AG09319 (cell line): ENCODE measurements around the gene PLP1.
A peak's percentile ranks its signal among the peaks of the same experiment; 100 is the strongest.

Experiments used
- DNase-seq: peaks from one replicate; pipeline ENCODE4 v3.0.0-alpha.2; 2010; ENCODE audit warnings: low read depth; ENCODE audit errors: extremely low read depth
- CTCF ChIP-seq: IDR thresholded peaks from 2 replicates; pipeline ENCODE4 v1.5.1; 2011; ENCODE audit warnings: low read depth, mild to moderate bottlenecking, inconsistent platforms, low read length, moderate library complexity

Gene PLP1

DNA sequence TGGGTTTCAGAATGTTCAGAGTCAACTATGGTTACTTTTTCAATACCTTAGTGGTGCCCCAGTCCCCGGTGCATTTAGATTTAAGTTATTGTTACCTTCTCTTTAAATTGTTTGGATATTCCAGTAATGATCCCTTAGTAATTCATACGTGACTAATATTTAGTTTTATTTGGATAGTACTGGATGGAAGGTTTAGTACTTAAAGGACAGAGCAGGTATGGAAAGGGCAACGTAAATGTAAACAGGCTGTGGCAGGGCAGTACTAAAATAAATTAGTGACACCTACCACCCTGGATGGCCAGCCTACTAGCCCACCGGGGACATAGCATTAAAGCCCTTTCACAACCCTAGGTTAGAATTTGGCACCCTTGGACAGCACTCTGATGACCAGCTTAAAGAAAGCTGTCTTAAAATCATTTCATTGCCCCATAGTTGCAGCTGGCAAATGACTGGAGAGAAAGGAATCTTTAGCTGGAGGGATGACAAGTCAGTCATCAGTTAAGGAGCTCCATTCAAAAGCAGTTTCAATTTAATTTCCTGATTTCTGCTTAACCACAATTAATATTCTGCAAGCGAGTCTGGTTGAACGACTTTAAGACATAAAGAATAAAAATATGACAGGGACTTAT is 16.4 kb downstream of the PLP1 start:
- TF ChIP-seq CTCF, result no peak
- DNase-seq, result peak; percentile 11

DNA sequence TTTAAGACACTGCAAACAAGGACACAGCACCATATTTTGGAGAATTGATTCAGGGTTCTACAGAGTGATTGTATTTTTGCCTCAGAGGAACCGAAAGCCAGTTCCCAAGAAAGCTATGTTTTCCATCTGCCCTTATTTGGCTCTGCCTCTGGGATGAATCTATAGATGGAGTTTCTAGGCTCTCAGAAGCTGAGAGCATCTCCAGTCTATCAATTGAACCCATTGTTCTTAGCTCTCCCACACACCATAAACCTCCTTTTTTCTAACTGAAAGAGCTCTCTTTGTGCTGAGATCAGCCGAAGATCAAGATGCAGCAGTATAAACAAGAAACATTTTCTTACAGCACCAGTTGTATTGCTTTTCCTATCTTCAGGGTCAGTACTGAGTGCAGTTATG is 16.9 kb downstream of the PLP1 start:
- no peak for TF ChIP-seq CTCF
- no peak for DNase-seq

GRCh38 chrX:103794119-103794518 is 17.5 kb downstream of the PLP1 start:
- DNase-seq, result no peak
- no peak for TF ChIP-seq CTCF

DNA sequence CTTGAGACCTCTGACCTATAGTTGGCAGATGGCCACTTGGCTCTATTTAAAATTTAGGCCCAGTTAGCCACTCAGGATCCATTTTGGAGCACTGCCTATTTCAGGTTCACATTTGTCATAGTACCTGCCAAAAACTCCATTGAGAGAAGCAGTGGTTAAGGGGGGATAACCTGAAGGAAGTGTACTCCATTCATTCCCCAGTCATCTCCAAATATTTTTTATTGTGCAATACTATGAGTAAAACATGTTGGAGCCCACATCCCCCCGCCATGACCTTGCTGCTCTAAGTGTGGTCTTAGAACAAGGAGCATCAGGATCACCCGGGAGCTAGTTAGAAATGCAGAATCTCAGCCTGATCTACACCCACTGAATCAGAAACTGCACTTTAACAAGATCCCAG is 21.1 kb downstream of the PLP1 start:
- no peak for TF ChIP-seq CTCF
- DNase-seq, result no peak

GRCh38 chrX:103800318-103800717 is 23.7 kb downstream of the PLP1 start:
- no peak for TF ChIP-seq CTCF
- DNase-seq, result no peak

DNA sequence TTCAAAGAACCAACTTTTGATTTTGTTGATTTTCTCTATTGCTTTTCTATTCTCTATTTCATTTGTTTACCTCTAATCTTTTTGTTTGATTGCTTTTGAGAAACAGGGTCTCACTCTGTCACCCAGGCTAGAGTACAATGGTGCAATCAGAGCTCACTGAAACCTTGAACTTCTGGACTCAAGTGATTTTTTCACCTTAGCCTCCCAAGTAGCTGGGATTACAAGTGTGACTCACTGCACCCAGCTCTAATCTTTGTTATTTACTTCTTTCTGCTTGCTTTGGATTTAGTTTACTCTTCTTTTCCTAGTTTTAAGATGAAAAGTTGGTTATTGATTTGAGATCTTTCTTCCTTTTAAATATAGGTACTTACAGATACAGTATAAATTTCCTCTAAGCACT is 29.2 kb downstream of the PLP1 start:
- DNase-seq, result no peak
- TF ChIP-seq CTCF, result no peak

DNA sequence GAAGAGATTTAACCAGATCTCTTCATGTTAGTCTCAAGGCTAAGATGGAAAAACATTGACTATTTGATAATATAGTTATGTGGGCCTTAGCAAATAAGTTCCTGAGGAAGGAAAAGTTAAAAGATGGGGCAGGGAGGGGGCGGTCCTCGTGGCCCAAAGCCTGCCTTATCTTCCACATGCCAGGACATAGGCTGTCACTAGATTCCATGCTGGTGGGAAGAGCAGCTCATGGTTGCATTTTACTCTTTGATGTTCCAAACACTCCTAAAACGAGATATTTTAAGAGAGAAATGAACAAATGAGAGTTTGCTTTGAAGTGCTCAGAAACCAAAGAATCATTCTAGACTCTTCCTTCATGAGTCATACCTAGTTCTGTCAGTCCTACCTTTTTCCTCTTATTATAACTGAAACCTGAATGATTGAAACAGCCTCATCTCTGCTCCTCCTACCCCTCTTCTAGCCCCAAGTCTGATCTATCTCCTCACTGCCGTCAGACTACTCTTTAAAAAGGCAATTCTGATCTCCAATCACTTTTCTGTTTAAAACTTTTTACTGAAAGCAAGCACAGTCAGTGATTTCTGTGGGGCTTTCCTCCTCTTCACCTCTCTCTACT is 30.3 kb downstream of the PLP1 start:
- DNase-seq, result no peak
- TF ChIP-seq CTCF, result no peak
